Lung (tissue), 12 donors: ENCODE results near the gene SCD5. TPM values are rescaled to one million over a fixed set of nuclear protein-coding genes. Genes with fewer than 3 reads are reported as not detected.
A peak's percentile ranks its signal among the peaks of the same experiment; 100 is the strongest.

Source experiments
- ATAC-seq: fragments of 200-7000 bp; cut with Tn5 transposase; one replicate; pipeline ENCODE4 v1.9.1; 2020; ENCODE audit warnings: moderate number of reproducible peaks; ENCODE audit not compliant: insufficient read depth, low FRiP score
- DNase-seq, 3 donors: peaks; one replicate each; pipeline ENCODE4 v3.0.0-alpha.2; 2013 to 2017
- H3K27ac ChIP-seq, 2 donors: one replicate each; pipeline ENCODE4 v1.5.1; 2013; ENCODE audit warnings: mild to moderate bottlenecking in 2 of 2, moderate library complexity in 2 of 2, control low read depth in 1 of 2, inconsistent platforms in 1 of 2, low read depth in 1 of 2, low read length in 1 of 2
- H3K27me3 ChIP-seq, 3 donors: one replicate each; pipeline ENCODE4 v1.5.1; 2013; ENCODE audit warnings: low read length in 2 of 3; ENCODE audit not compliant: control insufficient read depth in 3 of 3, insufficient read depth in 3 of 3
- H3K36me3 ChIP-seq, 4 donors: one replicate each; pipeline ENCODE4 v1.5.1; 2013; ENCODE audit warnings: low read length in 4 of 4, mild to moderate bottlenecking in 1 of 4, moderate library complexity in 1 of 4; ENCODE audit not compliant: control insufficient read depth in 4 of 4, insufficient read depth in 4 of 4
- H3K4me1 ChIP-seq, 5 donors: one replicate each; pipeline ENCODE4 v1.5.1; 2013; ENCODE audit warnings: low read length in 5 of 5, mild to moderate bottlenecking in 2 of 5, moderate library complexity in 1 of 5; ENCODE audit not compliant: control insufficient read depth in 5 of 5, insufficient read depth in 5 of 5
- H3K4me3 ChIP-seq: one replicate; pipeline ENCODE4 v1.5.1; 2013; ENCODE audit warnings: mild to moderate bottlenecking, control low read depth, moderate library complexity
- H3K9ac ChIP-seq, 2 donors: one replicate each; pipeline ENCODE4 v1.5.1; 2013; ENCODE audit warnings: low read length in 2 of 2, control low read depth in 1 of 2; ENCODE audit not compliant: insufficient read depth in 1 of 2
- H3K9me3 ChIP-seq, 4 donors: one replicate each; pipeline ENCODE4 v1.5.1; 2013; ENCODE audit warnings: low read length in 3 of 4, mild to moderate bottlenecking in 1 of 4, moderate library complexity in 1 of 4; ENCODE audit not compliant: control insufficient read depth in 4 of 4, insufficient read depth in 3 of 4
- CTCF ChIP-seq: IDR thresholded peaks from 2 replicates; pipeline ENCODE4 v1.5.1; 2012; ENCODE audit warnings: mild to moderate bottlenecking; ENCODE audit errors: control extremely low read depth, extremely low read depth
- WGBS, 2 donors: extraction: QIAGEN DNeasy Blood & Tissue Kit; methylation state at CpG; one replicate each; pipeline ENCODE4 v1.1.7; 2013; 5-methylcytosine and 5-hydroxymethylcytosine counted together
- polyA plus RNA-seq, 2 donors: library from polyadenylated mRNA; stranded (reverse); fragments of 200-250 nt; gene quantifications; one replicate each; pipeline ENCODE4 v1.2.1, GENCODE V29; 2013
- total RNA-seq, 2 donors: library from RNA; depleted of rRNA in 1 of 2; stranded (reverse); fragments of >200 nt in 1 of 2; gene quantifications; one replicate each; pipeline ENCODE4 v1.2.1, GENCODE V29; 2014 to 2021
- donor health status: control.
- donor health status: control.
- donor health status: Bipolar disorder and iron deficiency.
- donor health status: healthy.
- donor health status: DM: yes; HTN: yes; CAD: no.

The SCD5 gene
- total and polyA plus RNA-seq, 4 donors, result 5.0 to 22.6 (median 13.8) TPM

- H3K4me3 ChIP-seq, result no peak overlapping the region
- H3K36me3 ChIP-seq, result no peaks in the 10 kb centered on the region
- TF ChIP-seq CTCF, result no peak
- peaks cover 0 to 10% (median 2%) of the 10 kb centered on the region in 5 donors for H3K4me1 ChIP-seq
- 93 to 96% methylated on average over 5 of the region's 5 CpGs for WGBS, 2 donors
- no peak overlapping the region for H3K27ac ChIP-seq
- DNase-seq (no peak), ATAC-seq (no peak)
- H3K9ac ChIP-seq, result no peak overlapping the region
- no peaks in the 10 kb centered on the region for H3K9me3 ChIP-seq
- H3K27me3 ChIP-seq, result no peaks in the 10 kb centered on the region
Observed at GRCh38 chr4:82712561-82712960, 86.0 kb downstream of the SCD5 start.

- no peak for DNase-seq
- Histone ChIP-seq H3K27ac (no peak overlapping the region), H3K9me3 (no peaks in the 10 kb centered on the region), H3K36me3 (no peaks in the 10 kb centered on the region), H3K27me3 (no peaks in the 10 kb centered on the region), H3K4me3 (no peak overlapping the region), H3K9ac (no peak overlapping the region), H3K4me1 (peaks cover 0 to 10% (median 3%) of the 10 kb centered on the region in 5 donors)
- no peak for ATAC-seq
- TF ChIP-seq CTCF, result no peak
- WGBS, 2 donors, result 90 to 92% methylated on average over 7 of the region's 7 CpGs
Observed at GRCh38 chr4:82711158-82711785, 87.3 kb downstream of the SCD5 start.

- DNase-seq, result peak in 1 of 3 donors; percentile 31
- no peak for ATAC-seq
- H3K9ac ChIP-seq, result no peak overlapping the region
- TF ChIP-seq CTCF, result no peak
- peaks cover 0 to 10% (median 3%) of the 10 kb centered on the region in 5 donors for H3K4me1 ChIP-seq
- no peak overlapping the region for H3K4me3 ChIP-seq
- no peak overlapping the region for H3K27ac ChIP-seq
- H3K9me3 ChIP-seq, result no peaks in the 10 kb centered on the region
- WGBS, 2 donors, result 64 to 72% methylated on average over 4 of the region's 4 CpGs
- H3K36me3 ChIP-seq, result no peaks in the 10 kb centered on the region
- no peaks in the 10 kb centered on the region for H3K27me3 ChIP-seq
Observed at GRCh38 chr4:82710197-82710929, 88.2 kb downstream of the SCD5 start.
